ENCODE measurements around the gene DCUN1D1.

DNA sequence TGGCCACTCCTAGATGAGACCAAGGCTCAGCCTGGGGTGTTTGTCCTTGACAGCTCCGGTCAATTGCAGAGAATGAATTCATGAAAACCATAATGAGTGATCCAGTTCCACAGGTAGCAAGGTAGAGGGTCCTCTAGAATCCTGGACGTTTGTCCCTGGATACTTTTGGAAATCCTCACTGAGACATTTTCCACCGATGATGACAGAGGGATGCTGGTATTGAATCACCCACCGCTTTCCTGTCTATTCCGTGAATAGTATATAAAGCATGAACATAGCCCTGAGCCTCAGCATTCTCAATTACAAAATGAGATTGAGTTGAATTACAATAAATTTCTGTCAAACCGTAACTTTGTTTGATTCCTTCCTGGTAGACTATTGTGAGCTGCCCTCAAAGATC lies 5.7 kb upstream of the DCUN1D1 start:
- no peak for TF ChIP-seq POLR2A (IDR thresholded peaks at IDR 0.05; ENCODE audit: low read depth)
- no peak for TF ChIP-seq CTCF (IDR thresholded peaks at IDR 0.05)

All from esophagus muscularis mucosa (tissue), 3 donors.